ENCODE results near the gene AREG.
"Not testable (repeated sequence)": the region's sequence is repeated elsewhere in the genome, so short reads cannot be mapped to it uniquely, and the experiment has no call there.

The AREG gene, protein sequence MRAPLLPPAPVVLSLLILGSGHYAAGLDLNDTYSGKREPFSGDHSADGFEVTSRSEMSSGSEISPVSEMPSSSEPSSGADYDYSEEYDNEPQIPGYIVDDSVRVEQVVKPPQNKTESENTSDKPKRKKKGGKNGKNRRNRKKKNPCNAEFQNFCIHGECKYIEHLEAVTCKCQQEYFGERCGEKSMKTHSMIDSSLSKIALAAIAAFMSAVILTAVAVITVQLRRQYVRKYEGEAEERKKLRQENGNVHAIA

DNA sequence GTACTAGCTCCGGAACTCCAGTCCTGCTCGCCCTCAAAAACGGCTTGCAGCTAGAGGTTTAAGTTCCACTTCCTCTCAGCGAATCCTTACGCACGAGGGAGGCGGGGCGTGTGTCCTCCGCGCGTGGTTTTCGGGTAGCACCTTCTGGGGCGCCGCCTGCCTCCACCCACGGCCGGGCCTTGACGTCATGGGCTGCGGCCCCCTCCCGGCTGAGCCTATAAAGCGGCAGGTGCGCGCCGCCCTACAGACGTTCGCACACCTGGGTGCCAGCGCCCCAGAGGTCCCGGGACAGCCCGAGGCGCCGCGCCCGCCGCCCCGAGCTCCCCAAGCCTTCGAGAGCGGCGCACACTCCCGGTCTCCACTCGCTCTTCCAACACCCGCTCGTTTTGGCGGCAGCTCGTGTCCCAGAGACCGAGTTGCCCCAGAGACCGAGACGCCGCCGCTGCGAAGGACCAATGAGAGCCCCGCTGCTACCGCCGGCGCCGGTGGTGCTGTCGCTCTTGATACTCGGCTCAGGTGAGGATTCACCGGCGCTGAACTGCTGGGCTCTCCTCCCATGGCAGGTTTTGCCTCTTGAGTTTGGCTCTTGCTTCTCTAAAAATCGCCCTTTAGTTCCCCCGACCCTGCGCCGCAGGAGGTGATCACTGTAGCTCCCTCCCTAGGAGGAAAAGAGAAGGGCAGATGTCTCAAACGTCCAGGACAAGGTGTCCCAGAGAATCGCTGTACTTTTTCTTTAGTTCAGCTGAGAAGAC lies at the start of gene AREG:
AREG (plus strand) TSS at position 246 of the 752 bp plus-strand sequence; CDS start at position 456, 210 bp downstream.
- peak; percentile 32 for DNase-seq

DNA sequence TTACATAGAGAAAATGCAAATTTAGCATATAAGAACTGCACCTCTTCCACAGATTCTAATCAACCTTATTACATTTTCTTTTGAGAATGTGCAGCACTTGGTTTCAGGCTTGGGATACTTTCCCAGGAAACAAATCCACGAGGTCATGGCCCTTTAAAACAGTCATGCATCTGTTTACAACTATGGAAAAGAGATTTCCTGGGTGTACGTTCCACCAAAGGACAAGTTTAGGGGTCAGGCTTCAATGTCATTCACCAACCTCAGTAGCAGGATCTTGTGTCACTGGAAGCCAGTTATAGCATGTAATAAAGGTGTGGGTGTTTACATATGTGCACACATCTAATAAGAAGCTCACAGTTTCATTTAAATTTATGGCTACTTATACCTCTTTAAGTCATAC lies 49.3 kb upstream of the AREG start:
- DNase-seq: no peak

DNA sequence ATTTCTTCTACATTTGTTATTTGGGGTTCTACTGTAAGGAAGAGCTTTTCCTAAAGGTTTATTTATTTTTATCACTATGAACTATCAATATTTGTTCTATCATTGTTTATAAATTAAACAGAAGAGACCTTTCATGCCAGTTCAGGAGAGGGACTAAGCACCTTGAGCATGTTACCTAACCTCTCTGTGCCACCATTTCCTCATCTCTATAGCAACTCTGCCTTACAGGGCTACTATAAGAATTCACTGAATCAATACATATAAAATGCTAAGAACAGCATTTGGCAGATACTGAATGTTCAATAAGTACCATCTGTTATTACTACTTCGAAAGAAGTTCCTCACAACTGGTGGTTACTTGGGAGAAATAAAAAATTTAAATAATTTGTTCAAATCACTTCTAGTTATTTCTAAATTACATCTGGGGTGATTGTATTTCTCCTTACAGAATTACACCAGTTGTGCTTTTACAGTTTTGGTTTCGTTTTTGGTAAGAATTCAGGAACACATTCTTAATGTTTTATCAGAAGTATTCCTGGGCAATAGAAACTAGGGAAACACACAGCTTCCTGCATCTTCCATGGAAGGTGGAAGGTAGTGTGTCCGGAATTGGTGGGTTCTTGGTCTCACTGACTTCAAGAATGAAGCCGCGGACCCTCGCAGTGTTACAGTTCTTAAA lies 47.0 kb upstream of the AREG start:
- DNase-seq: no peak

DNA sequence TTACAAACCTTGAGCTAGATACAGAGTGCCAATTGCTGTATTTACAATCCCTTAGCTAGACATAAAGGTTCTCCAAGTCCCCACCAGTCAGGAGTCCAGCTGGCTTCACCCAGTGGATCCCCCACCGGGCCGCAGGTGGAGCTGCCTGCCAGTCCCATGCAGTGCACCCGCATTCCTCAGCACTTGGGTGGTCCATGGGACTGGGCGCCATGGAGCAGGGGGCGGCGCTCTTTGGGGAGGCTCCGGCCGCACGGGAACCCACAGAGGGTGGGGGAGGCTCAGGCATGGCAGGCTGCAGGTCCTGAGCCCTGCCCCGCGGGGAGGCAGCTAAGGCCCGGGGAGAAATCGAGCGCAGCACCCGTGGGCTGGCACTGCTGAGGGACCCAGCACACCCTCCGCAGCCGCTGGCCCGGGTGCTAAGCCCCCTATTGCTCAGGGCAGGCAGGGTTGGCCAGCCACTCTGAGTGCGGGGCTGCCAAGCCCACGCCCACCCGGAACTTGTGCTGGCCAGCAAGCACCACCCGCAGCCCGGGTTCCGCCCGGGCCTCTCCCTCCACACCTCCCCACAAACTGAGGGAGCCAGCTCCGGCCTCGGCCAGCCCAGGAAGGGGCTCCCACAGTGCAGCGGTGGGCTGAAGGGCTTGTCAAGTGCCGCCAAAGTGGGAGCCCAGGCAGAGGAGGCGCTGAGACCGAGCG lies 45.9 kb upstream of the AREG start:
- DNase-seq: not testable (repeated sequence)

DNA sequence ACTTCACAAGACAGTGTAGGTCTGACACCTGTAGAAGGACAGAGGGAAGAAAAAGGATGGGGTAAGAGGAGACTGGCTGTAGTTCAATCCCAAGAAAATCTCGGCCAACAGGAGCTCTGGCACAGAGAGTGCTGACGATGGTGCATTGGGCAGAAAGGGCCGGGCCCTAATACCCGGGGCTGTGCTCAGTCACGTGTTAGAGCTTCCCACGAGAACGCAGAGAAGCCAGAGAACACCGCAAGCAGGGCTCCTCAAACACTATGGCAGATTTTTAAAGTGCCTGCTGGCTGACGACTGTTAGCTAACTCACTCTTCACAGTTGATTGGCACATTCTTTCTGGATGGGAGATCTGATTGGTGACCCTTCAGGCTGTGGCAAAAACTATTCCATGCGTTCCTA lies 44.5 kb upstream of the AREG start:
- DNase-seq: no peak

DNA sequence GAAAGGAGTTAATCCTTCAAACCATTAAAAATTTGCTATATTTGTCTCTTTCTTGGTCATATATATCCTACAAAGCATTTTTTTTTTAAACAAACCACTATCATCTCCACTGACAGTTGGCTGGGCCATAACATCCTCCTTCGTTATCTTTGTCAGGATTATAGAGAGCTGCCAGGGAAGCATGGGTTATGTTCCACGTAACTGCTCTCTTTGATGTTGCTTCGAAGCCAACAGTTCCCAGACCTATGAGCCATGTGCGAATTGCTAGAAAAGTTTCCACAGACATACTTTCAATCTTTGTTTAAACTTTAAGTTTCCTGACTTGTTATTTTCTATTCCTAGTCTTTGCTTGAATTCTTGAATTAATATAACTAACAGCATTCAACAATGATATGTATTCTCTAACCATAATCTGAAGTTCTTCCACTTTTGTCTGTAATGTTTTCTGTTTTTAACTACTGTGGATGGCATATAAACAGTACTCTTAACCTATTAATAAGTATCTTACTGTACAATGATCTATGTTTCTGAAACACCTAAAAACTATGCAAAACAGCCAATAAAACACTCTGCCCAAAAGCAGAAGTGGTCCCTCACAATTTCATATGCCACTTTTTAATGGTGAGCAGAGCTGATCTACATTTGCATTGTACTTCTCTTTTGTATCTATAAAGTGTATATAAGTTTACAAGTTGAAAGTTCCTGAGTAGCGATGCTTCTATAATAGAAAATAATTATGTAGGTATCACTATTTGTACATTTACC lies 42.1 kb upstream of the AREG start:
- no peak for DNase-seq

DNA sequence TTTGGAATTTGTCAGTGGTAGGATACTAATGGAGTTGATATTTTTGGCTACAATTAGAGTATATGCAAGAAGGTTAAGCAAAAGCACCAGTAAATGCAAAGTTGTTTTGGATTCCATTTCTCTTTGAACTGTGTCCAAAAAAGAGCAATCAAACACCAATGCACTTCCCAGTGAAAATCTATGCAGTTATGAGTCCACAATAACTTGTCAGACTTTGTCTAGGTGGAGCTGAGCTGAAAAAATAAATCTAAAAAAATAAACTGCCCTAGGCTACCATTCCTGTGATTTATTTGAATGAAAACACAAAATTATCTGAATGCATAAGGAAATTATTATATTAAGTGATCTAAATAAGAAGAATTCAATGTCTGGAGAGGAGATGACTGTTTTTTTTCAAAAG lies 37.0 kb upstream of the AREG start:
- no peak for DNase-seq

DNA sequence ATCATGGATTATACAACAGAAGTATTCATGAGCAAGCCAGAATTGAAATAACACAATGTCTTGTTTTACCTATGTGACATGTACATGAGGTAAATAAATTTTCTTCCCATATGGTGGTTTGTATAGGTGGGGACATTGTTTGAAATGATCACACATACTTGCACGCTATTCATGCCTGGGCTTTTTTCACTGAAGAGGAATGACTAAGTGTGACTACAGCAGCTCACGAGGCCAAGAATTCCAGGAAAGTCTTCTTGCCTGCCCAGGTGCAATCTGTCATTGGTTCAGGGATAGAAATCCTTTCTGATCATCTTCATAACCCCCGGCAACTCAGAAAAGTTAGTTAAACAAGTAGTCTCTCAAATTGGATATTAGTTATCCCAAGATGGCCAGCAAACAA lies 36.3 kb upstream of the AREG start:
- no peak for DNase-seq

DNA sequence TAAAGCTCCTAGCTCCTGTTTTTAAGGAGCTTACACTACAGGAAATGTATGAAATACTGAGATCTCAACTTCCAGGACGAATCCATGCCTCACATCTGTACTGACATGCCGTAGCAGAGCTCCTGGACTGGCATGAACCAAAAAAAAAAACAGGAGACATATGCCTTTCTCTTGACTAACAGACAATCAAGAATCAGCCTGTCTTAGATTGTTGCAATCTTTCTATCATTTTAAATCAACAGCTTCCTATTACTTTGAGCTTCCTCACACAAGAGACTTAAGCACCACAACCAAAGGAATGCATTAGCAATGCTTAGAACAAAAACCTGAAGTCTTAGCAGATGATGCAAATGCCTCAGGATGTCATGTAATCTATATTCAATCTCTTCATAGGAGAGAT lies 34.7 kb upstream of the AREG start:
- no peak for DNase-seq

DNA sequence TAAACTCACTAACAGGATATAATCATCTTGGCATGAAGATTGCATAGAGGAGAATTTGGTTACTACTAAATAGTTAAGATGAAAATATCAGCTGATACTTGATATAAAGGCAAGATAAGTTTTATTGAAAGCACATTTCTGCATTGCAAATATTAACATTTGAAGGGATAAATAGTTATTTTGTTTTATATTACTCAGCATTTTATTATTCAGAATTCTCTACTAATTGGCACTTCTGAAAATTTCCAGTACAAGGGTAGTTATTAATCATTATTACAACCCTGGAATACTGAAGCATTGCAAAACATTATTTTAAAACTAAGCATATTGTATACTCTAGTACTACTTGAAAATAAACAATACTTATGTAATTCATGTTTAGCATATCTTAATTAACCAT lies 32.7 kb upstream of the AREG start:
- no peak for DNase-seq

DNA sequence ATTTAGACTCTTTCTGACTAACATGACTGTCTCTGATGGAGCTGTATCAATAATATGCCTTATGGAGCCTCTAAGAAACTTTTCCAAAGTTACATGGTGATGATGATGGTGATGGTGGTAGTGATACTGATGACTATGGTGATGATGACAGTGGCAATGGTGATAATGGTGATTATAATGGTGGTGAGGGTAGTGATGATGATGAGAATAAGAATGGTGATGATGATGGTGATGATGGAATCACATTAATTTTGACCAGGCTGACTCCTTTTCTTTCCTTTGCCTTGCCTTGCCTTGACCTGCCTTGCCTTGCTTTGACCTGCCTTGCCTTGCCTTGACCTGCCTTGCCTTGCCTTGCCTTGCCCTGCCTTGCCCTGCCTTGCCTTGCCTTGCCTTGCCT lies 31.7 kb upstream of the AREG start:
- DNase-seq: no peak

DNA sequence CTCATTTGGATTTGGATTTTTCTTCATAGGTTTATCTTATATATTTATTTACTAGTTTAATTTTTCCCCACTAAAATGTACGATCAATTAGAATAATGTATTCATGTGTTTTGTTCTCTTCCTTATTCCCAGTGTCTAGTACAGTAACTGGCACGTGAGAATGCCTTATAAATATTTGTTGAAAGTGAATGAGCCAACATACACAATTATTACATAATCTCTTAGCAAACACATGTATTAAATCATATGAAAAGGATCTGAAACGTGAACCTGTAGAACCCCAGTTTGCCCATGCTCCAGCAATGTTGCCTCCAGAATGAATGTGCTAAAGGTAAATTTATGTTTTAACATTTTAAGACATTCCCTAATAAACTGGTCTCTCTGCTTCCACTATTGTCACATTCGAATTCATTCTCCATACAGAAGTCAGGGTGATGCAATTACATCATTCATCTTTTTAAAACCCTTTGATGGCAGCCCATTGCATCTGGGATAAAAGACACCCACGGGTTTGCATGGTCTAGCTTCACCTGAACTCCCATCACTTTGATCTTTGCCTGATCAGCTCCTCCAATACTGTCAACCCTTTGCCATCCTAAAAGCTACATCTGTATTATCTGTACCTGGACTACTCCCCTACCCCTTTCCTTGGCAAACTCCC lies 30.7 kb upstream of the AREG start:
- DNase-seq: no peak

DNA sequence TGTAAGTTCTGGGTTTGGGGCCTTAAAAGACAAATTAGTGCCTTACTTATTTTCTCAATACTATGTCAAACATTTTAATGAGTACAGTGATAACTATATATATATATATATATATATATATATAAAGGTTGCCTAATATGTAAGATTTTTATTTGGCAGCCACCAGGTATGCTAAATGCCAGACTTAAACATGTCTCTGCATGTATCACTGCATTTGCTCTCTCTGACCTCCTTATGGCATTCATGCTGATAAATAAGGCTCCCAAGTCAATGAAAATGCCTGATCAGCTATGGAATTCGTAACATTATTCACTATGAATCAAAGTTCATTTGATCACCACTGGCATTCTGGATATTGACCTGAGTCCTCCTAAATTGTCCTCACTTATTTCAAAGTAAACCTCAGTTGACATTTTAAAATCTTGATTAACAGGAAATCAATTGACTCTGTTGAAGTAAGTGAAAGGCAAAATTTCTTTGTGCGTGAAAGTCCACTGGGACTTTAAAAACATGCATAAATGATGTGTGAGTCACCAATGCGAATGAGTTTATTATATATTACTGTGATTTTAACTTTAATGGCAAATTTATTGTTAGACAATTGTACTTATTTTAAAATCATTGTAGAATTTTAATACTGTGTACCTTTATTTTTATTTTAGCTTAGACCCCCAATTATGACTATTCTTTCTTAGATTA lies 29.2 kb upstream of the AREG start:
- no peak for DNase-seq

DNA sequence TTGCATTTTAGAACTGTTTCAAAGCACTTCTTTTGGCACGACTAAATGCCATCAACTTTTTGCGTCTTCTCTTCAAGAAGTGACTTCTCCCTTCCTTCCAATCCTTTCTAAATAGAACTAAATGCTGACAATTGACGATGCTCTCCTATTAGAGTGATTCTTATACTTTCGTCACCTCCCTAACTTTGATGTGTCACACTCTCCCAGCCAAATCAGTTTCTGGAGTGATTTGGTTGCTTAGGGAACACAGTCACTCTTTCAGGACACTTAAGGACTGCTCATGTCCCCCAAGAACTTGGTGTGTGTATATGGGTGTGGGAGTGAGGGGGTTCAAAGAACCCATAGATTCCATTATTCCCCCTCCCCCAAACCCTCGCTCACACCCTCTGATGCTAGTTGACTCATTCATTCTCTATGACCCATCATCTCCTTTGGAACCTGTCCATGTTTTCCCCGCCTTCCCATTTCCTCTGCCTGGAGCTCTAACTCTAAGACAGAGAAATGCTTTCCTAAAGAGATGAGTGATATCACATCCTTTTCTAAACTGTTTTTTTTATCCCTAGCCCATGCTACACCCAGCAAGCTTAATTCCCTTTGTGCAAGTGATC lies 26.8 kb upstream of the AREG start:
- no peak for DNase-seq

DNA sequence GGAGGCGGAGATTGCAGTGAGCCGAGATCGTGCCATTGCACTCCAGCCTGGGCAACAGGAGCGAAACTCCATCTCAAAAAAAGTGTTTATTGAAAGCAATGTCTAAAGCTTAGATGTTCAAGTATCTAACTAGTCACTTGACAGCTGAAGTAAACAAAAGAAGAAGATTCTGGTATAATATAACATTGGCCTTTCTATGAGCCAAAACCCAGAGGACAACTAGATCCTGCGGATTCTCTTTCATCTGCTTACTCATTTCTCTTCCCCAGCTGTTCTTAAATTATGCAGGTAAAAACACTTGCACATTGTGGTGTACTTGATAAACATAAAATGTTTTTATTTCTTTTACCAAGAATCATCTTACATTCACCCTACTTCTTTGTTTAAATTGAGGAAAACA lies 24.1 kb upstream of the AREG start:
- no peak for DNase-seq

DNA sequence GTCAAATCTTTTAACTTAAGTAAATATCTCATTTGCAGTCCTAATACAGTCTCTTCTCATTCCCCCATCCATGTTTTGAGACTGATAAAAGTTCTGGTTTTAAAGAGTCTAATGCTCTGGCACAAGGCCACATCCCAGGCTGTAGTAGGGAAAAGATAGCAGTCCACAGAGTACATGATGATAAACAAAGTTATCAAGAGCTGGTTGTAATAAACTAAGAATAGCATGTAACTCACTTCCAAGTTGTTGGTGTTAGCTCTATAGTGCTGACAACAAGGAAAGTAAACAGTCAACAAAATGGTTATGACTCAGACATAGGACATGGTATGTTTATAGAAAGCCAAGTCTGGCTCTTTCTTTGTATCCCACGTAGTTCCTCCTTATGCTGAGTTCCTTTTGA lies 21.8 kb upstream of the AREG start:
- DNase-seq: no peak

DNA sequence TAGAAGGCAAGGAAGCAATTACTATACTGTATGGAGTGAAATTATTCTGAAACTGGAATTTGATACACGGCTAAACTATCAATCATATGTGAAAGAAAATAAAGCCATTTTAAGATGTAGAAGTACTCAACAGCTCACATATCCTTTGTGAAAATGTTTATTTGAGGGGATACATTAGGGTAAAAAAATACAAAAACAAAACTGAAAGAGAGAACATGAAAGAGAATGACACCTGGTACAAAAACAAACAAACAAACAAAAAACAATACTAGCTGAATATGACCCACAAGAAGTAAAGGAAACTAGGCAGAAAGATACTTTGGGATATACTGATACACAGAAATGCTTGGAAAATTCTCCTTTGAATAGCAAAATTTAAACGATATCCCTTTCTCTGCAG lies 20.8 kb upstream of the AREG start:
- DNase-seq: no peak

DNA sequence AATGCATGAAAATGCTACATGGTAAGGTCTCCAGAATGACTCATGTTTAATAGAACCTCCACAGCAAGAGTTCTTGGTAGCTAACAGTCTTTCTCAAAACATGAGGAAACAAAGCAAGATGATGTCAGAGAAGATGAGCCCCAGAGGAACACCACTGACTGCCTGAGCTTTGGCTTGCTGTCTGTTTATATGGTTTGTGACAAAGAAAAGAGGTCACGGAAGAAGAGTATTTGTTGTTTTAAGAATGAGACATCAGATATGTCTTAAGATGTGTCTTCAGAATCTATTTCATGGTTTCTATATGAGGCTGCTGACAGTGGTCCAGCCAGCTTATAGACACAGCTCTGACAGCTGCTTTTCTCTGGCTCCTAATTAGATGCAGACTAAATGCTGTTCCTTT lies 18.8 kb upstream of the AREG start:
- DNase-seq: no peak

DNA sequence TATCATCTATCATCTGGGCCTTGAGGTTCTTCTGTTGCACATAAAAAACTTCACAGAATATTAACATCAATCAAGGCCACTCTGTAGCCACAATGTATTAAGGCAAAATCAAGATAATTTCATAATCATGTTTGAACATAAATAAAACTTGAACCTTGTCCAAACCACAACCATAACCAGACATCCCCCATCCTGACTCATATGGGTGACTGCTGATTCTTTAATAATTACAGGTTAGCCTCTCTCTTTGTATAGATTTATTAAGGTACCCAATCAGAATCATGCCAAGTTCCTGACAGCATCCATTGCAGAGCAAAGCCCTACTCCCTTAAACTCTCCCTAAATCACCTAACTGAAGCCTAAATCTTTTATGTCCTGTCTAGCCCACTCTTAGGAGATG lies 16.7 kb upstream of the AREG start:
- DNase-seq: no peak

DNA sequence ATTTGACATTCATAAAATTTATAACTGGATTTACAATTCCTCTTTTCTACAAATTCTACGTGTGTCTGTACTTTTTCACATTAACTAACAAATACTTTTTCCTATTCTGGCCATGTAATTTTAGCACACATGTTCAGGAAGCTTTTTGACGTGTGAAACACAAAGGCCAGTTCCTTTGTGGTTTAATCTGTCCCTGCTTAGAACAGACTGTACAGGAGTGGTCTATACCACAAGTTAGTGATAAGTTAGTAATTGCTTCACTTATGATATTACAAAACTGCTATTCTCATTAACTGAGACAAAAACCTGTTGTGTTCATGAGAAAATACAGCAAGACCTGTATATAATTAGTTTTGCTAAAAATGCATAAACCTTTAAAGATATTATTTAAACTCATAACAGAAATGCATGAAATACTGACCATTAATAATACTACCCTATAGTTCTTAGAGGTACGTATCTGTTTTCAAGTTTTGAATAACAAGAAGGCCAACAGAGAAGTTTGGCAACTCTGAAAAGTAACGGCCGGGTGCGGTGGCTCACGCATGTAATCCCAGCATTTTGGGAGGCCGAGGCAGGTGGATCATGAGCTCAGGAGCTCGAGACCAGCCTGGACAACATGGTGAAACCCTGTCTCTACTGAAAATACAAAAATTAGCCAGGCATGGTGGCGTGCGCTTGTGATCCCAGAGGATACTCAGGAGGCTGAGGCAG lies 13.7 kb upstream of the AREG start:
- no peak for DNase-seq

DNA sequence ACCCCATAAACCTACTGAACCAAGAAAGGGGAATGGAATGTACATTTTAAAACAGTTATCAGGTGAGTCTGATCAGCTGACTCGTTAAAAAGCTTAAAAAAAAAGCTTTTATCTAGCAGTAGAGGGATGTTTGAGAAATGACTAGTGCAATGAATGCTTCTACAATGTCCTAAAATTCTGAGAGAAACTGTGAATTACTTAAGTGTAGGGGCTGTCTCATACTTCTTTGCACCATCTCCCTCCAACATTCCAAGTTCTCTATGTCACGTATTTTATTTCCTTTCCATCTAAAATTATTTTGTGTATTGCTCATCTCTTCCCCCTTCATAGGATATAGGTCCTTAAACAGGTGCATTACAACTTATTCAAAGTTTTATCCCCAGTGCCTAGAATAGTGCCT lies 11.9 kb upstream of the AREG start:
- no peak for DNase-seq

Measured in 8988T (cell line).